ENCODE results near the gene JDP2. TPM values are rescaled to one million over a fixed set of nuclear protein-coding genes. Genes with fewer than 3 reads are reported as not detected.

Gene JDP2
- polyA plus RNA-seq, 1 donor, result 46.9 TPM

- DNase-seq, result no peak
Observed at GRCh38 chr14:75409316-75410205, 18.3 kb upstream of the JDP2 start.

- DNase-seq, result no peak
Observed at GRCh38 chr14:75411214-75411540, 16.6 kb upstream of the JDP2 start.

- no peak for DNase-seq
Observed at GRCh38 chr14:75413013-75413412, 14.8 kb upstream of the JDP2 start.

- DNase-seq, result no peak
Observed at GRCh38 chr14:75417674-75418073, 10.1 kb upstream of the JDP2 start.

GRCh38 chr14:75418850-75419768 lies 8.7 kb upstream of the JDP2 start:
- no peak for DNase-seq

- DNase-seq, result no peak
Observed at GRCh38 chr14:75422169-75422568, 5.7 kb upstream of the JDP2 start.

GRCh38 chr14:75424496-75424895 lies 3.3 kb upstream of the JDP2 start:
- no peak for DNase-seq

GRCh38 chr14:75425446-75425845 lies 2.4 kb upstream of the JDP2 start:
- DNase-seq, result no peak

GRCh38 chr14:75426332-75427125 lies 1.3 kb upstream of the JDP2 start:
- no peak for DNase-seq

- DNase-seq, result no peak
Observed at GRCh38 chr14:75427126-75427481, 718 bp upstream of the JDP2 start.

- no peak for DNase-seq
Observed at GRCh38 chr14:75428230-75429104, 645 bp downstream of the JDP2 start.

- no peak for DNase-seq
Observed at GRCh38 chr14:75429562-75429961, 1.7 kb downstream of the JDP2 start.

- no peak for DNase-seq
Observed at GRCh38 chr14:75430116-75430515, 2.3 kb downstream of the JDP2 start.

- peak; percentile 79 for DNase-seq
Observed at GRCh38 chr14:75430526-75430925, 2.7 kb downstream of the JDP2 start.

GRCh38 chr14:75430976-75431375 lies 3.2 kb downstream of the JDP2 start:
- no peak for DNase-seq

- DNase-seq, result no peak
Observed at GRCh38 chr14:75431827-75432226, 4.0 kb downstream of the JDP2 start.

- no peak for DNase-seq
Observed at GRCh38 chr14:75432411-75432810, 4.6 kb downstream of the JDP2 start.

- no peak for DNase-seq
Observed at GRCh38 chr14:75433631-75434071, 5.8 kb downstream of the JDP2 start.

GRCh38 chr14:75434138-75434889 lies 6.5 kb downstream of the JDP2 start:
- no peak for DNase-seq

GRCh38 chr14:75434890-75435248 lies 7.0 kb downstream of the JDP2 start:
- DNase-seq, result no peak

GRCh38 chr14:75435473-75435872 lies 7.7 kb downstream of the JDP2 start:
- no peak for DNase-seq
